ENCODE data around the gene FCHSD1.
A peak's percentile ranks its signal among the peaks of the same experiment; 100 is the strongest.

The FCHSD1 gene

DNA sequence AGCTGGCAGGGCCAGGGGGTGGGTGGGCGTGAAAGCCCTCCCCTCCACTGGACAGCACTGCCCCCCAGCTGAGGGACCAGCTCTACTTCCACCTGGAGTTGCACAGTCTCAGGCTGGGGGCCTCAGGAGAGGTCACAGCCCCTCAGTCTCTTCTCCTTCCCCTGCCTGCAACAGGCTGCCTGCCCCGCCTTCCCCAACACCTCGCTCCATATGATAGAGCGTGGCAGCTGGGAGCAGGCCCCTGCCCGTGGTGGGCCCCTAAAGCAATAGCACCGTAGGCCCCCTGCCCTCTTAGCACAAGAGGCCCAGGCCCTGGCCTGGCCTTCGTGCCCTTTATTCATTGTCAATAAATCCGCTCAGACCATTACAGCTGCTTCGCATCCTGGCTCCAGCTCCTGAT, 10.5 kb downstream of the FCHSD1 start:
- no peak for DNase-seq

DNA sequence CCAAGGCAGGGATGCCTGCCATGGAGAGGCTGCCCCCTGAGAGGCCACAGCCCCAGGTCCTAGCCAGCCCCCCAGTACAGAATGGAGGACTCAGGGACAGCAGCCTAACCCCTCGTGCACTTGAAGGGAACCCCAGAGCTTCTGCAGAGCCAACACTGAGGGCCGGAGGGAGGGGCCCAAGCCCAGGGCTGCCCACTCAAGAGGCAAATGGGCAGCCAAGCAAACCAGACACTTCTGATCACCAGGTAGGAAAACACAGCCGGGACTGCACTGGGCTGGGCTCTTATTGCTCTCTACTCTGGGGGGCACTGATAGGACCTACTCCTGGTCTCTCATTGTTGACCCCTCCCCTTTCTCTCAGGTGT, 11.2 kb downstream of the FCHSD1 start:
- DNase-seq = no peak

DNA sequence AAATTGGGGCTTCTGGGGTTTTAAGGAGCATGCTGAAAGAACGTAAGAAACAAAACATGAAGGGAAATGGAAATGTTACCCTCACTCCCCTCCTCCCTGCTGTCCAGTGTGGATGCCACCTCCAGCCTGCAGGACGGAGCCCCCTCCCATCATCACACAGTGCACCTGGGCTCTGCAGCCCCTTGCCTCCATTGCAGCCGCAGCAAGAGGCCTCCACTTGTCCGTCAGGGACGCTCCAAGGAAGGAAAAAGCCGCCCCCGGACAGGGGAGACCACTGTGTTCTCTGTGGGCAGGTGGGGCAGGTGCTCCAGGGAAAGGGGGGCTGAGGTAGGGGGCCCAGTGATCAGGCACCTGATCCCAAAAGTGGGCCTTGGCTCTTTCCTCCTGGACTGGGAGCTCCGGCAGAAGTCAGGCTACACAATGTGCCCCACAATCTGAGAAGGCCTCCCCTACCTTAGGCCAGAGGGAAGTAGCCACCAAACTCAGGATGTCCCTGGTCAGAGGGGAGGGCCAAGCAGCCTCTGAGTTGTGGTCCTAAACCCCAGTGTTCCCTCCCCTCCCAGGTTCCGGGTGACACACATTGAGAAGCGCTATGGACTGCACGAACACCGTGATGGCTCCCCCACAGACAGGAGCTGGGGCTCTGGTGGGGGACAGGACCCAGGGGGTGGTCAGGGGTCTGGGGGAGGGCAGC, 11.7 kb downstream of the FCHSD1 start:
- DNase-seq = no peak

DNA sequence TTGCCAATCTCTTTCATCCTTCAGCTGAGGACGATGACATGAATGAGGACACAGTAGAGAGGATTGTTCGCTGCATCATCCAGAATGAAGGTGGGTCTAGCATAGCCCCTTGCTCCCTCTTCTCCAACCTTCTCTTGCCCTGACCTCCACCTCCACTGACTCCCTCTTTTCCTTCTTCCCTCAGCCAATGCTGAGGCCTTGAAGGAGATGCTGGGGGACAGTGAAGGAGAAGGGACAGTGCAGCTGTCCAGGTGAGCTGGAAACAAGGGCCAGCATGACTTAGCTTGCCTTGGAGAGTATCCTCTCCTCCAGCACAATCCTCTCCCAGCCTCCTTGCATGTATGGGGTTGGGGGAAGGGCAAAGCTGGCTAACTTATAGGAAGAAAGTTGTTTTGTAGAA, 12.4 kb downstream of the FCHSD1 start:
- no peak for DNase-seq

DNA sequence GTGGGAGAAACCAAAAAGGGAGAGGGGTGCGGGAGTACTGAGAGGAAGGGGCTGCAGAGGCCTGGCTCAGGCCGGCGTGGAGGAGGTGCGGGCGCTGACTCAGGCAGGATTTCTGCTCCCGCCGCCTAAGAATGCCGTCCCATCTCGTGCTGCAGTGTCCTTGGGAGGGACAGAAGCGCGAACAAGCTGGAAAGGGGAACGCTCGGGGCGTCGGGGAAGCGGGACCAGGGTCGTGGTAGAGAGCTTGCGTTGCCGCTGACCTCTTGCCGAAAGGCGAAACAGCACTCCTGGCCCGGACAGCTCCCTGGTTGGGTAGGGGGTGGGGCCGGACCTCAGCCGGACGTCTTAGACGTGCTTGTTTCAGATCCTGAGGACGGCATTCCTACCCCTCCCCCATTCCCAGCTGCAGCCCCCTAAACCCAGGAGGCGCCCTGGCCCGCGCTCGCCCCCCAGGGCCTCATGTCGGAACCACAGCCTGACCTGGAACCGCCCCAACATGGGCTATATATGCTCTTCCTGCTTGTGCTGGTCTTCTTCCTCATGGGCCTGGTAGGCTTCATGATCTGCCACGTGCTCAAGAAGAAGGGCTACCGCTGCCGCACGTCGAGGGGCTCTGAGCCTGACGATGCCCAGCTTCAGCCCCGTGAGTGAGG, 13.3 kb downstream of the FCHSD1 start:
- DNase-seq = no peak

DNA sequence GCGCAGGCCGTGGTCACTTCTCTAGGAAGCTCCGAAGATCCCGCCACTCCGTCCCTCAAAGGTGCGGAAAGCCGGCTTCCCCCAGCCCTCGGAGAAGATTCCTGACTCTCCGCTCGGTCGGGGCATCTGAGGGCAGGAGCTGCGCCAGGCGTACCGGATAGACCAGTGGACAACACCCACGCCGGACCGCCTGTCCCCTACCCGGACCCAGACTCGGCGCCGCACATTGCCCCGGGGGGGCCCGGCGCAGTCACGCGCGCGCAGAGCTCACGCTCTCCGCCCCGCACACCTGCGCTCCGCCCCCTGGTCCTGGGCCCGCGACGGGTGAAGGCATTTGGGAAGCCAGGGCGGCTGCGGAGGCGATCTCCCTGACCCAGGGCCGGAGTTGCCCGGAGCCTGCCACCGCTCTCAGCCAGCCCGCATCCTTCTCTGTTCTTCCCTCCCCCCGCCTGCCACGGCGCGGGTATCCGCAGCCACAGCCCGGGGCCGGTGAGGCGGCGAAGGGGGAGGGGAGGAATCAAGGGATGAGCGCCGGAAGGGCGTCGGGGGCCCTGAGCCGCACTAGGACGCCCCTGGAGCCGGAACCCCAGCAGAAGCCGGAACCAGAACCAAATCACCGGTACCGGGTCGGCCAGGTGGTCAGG, 14.0 kb downstream of the FCHSD1 start:
- DNase-seq = no peak

DNA sequence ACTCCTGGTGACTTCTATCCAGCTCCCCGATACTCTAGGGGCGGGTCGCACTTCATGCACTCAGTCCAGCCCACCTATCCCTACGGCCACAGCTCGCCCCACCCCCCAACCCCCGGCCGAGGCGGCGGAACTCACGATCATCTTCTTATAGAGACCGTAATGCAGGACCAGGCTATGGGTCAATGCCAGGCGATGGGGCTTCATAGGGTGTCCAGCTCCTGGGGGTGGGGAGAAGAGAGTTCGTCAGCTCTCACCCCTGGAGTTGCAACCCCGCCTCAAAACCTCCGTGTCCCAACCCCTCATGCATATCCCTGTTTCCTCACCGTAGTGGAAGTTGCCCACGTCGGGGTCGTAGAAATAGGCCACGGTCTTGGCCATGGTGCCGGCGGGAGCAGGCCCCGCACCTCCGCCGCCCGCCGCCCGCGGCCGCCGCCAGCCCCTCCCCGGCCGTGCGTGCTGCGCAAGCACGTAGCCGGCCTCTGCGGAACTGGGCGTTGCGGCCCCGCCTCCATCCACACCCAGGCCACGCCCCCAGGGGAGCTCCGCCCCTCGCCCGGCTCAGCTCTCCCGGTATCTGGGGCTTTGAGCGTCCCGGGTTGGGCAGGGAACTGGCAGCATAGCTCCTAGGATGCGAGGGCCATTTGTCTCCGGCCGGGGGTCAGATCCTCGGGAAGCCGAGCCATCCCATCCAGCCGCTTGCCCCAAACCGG, 14.7 kb downstream of the FCHSD1 start, which contains the start of the genes HDAC3 and RELL2:
Gene HDAC3, minus strand, starts transcription at position 437 of the 710 bp plus-strand sequence. Its CDS starts 59 bp downstream, at position 378.
Gene RELL2, plus strand, starts transcription at position 585 of the 710 bp plus-strand sequence. CDS start 1,229 bp downstream, outside the sequence.
- no peak for DNase-seq

DNA sequence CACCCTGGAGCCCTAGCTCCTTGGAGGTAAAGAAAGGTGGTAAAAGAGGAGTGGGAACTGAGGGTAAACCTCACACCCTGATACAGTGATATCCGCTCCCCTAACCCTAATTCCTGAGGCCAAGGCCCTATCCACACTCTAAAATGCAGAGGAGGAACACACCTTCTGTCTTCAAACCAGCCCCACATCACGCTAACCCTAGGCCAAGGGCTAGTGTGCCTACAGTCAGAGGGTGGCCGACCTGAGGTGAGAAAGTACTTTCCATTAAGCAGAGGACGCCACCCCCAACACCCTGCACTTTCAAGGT, 15.2 kb downstream of the FCHSD1 start:
- DNase-seq = no peak

DNA sequence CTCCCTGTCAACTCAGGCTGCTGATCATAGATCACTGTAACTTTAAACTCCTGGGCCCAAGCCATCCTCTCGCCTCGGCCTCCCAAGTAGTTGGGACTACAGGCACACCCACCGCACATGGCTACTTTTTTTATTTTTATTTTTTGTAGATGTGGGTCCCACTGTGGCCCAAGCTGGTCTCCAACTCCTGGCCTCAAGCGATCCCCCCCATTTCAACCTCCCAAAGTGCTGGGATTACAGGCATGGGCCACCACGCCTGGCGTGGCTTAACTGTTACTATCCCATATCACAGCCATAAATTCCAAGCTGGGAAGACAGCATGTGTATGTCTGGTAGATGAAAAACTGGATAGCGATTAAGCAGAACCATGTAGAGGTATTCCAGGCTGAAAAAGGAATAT, 15.6 kb downstream of the FCHSD1 start:
- no peak for DNase-seq

DNA sequence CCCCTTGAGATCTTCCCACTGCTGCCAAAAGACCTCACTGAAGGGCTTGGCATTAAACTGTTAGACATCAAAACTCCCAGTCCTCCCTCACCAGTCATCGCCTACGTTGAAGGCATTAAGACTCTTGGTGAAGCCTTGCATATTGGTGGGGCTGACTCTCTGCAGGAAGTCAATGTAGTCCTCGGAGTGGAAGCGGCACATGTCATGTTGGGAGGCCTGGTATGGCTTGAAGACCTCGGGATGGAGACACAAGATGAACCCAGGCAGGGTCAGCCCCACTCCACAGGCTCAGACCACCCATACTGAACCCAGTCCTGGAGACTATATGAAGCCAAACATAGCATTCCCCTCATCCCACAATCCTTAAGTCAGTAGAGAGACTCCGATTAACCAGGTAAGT, 16.5 kb downstream of the FCHSD1 start:
- no peak for DNase-seq

DNA sequence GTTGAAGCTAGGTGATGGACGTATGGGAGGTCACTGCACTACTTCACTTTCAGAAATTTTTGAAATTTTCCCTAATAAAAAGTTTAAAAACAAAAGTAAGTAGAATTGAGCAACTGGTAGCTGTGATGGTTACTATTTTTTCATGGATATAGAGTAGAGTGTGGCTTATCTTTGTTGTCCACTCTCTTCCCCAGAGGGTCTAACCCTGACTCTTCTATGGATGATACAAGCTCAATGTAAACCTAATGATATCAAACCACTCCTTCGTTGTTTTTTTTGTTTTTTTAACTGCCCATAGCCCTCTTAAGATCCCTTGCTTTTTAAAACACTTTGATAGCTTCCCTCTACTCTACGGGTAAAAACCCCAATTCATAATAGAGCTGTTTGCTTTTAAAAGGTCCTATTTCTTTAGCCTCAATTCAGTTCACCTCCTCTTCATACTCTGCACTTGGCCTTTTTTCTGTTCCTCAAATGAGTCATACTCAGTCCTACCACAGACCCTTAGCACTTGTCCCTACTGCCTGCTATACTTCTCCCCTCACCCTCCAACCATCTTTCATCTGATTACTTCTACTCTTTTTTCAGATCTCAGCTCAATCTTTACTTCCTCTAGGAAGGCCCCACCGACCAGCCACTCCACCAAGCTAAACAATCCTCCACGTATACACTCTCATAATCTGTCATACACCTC, 17.2 kb downstream of the FCHSD1 start:
- no peak for DNase-seq

DNA sequence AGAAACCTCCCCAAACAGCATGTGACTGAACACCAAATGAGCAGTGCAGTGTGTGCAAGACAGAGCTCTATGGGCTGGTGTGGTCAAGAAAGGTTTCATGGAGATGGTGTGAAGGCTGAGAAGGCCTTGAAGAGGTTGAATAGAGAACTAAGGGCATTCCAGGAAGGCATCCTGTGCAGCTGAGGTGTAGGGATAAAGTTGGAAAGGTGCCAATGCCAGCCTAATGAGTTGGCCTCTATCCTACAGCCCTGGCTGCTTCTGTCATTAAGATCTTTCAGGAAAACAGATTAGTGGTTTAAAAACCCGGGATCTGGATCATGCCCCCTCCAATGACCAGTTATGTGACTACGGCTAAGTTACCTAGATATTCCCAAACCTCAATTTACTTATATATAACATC, 18.6 kb downstream of the FCHSD1 start:
- DNase-seq = no peak

DNA sequence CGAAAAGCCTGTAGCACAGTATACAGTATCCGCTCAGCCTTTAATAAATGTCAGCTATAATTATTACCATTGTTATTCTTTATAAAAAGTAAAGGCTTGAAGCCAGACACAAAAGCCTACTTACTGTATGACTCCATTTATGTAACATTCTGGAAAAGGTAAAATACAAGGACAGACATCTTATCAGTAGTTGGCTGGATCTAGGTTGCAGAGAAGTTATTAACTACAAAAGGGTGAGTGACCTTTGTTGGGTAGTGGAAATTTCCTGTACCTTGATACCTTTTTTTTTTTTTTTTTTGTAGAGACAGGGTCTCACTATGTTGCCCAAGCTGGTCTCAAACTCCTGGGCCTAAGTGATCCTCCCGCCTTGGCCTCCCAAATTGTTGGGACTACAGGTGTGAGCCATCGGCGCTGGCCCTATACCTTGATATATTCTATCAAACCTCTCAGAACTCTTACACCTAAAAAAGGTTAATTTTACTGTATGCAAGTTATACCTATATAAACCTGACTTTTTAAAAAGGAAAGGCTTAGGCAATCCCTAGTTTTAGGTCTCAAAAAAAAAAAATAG, 20.6 kb downstream of the FCHSD1 start:
- DNase-seq = no peak

DNA sequence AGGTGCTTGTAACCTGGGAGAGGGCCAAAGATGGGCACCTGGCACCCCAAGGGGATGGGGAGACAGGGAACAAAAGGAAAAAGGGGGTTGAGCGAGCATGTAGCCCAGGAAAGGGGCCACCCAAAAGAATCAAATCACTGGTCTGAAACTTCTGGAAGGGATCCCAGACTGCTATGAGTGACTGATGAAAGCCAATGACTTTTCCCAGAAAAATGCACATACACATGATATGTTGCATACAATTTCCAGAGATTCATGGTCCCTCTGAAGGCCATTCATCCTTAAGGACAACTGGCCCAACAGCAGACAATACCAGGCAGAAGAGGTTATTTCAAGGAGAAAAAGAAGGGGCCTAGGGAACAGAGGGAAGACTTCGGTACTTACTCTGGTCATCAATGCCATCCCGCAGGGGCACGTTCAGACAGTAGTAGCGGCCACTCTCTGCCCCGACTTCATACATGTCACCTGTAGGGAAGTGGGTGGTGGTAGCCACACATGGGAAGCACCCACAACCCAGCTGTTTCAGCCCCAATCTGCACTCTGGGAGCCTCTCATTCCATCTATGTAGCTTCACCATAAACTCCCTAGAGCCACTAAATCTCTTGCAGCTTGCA, 22.9 kb downstream of the FCHSD1 start:
- no peak for DNase-seq

DNA sequence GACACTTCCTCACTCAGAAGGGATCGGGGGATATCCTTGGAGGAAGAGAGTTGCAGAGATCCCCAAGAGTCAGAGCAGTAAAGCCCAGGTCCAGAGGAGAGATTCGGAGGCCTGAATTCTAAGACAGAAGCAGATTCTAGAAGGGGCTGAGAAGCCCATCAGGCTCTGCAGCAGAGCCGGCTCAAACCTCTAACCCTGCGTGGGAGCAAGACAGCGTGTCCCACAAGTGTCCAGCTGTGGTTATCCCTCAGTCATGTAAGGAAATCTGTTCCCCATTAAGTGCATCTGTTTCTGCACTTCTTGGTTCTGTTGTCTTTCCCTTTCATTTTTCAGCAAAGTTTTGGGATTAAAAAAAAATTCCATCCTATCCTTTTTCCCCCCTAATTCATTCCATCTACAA, 27.6 kb downstream of the FCHSD1 start:
- no peak for DNase-seq

DNA sequence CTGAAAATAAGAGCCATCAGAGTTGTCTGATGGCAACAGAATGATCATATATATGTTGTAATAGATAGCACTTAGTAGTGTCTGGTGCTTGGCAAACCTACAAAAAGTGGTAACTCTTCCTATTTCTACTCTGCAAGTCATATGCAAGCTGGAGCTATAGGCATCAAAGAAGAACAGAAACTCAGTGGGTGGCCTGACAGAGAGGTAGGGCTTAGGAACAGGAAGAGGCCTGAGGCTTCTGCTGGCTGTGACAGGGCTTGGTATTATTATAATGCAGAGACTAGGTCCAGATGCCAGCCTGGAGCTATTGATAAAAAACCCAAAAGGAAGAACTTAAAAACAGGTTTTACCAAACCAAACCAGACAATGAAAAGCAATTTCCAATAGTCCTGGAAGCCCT, 28.0 kb downstream of the FCHSD1 start:
- DNase-seq = no peak

DNA sequence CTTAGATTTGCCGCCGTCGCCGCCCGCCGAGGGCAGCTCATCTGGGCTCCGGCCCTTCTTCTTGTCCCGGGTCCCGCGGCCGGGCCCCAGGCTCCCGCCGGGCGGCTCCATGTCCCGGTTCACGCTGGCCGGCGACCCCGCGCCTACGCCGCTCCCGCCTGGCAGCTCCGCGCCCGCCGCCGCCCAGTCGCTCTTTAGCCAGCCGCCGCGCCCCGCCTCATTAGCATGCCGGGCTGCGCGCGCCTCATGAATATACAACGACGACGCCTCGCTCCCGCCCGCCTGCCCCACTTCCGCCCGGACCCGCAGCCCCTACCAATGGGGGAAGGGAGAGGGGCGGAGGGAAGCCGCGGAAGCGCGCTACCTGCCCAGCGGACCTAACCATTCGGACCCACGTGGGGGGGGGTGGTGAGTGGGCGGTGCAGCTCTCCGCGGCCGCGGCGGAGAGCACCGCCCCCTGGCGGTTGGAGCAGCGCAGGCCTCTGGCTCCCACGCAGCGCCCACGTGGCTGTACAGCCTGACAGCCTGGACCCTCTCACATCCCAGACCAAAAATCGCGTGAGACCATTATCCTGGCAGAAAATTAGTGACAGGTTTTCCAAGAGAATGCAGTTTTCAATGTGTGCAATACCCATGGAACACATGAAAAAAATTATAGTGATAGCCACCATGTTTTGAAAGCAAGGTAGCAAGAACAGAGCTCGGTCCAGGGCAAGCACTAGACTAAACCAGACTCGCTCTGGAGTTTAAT, 32.2 kb downstream of the FCHSD1 start, which contains the start of gene DIAPH1:
Gene DIAPH1, minus strand, starts transcription at position 197 of the 751 bp plus-strand sequence. Its CDS starts 86 bp downstream, at position 111.
- DNase-seq = peak; percentile 65

DNA sequence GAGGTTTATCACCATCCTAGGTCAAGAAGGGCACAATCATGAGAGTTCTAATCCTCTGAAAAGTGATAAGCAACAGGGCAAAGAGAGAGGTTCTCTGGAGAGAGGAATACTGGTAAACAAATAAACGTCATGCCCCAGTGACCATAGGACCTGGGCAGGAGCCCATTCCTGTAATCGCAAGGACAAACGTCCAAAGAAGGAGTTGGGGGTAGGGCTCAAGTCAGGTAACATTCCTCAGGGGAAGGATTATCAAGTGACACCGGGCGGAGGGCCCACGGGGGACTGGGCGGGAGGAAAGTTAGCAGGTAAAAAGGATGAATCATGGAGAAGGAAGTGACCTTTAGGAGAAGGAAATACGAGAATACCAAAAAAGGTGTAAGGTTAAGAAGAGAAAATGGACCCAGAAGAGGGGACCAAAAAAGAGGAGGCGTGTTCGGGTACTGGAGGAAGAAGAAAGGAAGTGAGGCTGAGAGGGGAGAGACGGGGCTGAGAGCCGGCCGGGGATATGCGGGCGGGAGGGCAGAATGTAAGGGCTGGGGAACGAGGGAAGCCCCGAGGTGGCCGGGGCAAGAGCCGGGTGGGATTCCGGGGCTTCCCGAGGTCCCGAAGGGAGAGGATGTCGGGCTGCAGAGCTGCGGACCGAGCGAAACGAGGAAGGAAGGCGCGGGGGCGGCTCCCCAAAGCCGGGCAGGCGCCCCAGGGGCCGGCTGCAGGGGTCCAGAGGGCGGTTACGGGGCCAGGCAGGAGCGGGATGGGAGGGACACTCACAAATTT, 33.0 kb downstream of the FCHSD1 start:
- DNase-seq = no peak

DNA sequence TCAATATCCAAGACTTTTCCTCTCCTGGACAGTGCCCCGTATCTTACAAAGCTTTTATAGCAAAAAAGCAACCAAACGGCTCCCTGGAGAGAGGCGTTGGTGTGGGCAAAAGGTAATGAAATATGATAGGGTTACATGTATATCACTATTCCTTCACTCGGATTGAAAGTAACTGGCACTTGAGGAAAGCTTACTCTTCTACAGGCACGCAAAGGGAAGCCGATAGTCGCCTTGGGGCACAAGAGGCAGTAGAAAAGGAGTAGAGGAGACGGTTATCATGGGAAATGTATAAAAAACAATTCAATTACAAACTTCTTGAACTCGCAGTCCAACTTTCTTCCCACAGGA, 33.6 kb downstream of the FCHSD1 start:
- no peak for DNase-seq

DNA sequence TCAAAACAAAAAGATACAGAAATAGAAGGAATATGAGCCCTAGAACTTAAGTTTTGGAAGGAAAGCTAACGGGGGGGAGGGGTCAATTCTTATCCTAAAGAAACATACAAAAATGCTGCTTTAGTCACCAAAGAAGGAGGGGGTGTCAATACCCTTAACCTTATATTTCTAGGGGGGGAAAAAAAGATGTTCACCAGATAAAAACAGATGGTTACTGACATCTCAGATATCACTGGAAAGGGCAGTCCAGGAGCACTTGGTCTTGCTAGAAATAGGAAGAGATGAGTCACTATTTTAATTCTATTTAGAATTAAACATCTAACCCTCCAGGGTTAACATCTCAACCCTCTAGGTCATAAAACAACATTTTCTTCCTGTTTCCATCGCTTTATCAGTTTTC, 34.1 kb downstream of the FCHSD1 start:
- DNase-seq = no peak

Measured in NCI-H187 treated with DMSO at 0.1 percent for 48 hours (cell line).